Measurements from ENCODE around the gene SLCO4C1.

Gene SLCO4C1

GRCh38 chr5:102262688-102263087 is 33.4 kb downstream of the SLCO4C1 start:
- no peaks in the 10 kb centered on the region for H3K9me3 ChIP-seq (ENCODE audit: control insufficient read depth in 1 of 2, low read length in 2 of 2)
- no peak overlapping the region for H3K4me3 ChIP-seq (ENCODE audit: low read depth in 1 of 2, low read length in 2 of 2)
- H3K27ac ChIP-seq (ENCODE audit: low read length), result no peak overlapping the region
- H3K36me3 ChIP-seq (ENCODE audit: control insufficient read depth in 1 of 2, insufficient read depth in 2 of 2, low read length in 2 of 2), result no peaks in the 10 kb centered on the region
- H3K4me1 ChIP-seq (ENCODE audit: control insufficient read depth in 1 of 2, insufficient read depth in 2 of 2, low read length in 2 of 2), result no peaks in the 10 kb centered on the region
- H3K27me3 ChIP-seq (ENCODE audit: low read depth, low read length), result no peaks in the 10 kb centered on the region

DNA sequence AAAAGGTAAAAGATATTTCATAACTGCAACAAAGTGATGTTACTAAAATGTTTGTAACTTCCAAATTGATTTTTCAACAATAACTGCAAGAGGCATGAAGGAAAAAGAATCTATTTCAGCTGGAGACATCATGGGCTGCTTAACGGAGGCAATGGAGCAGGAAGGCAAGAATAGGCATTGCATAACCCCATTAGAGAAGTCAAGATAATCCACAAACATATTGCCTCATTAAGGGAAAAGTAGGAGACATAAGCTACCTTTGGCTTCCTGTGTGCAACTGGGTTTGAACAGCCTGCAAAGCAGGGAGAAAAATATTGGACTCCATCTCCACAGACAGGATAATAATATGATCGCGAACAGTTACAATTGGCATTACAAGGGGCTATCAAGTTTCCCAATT is 46.7 kb downstream of the SLCO4C1 start:
- no peaks in the 10 kb centered on the region for H3K36me3 ChIP-seq (ENCODE audit: control insufficient read depth in 1 of 2, insufficient read depth in 2 of 2, low read length in 2 of 2)
- H3K4me1 ChIP-seq (ENCODE audit: control insufficient read depth in 1 of 2, insufficient read depth in 2 of 2, low read length in 2 of 2), result no peaks in the 10 kb centered on the region
- no peaks in the 10 kb centered on the region for H3K9me3 ChIP-seq (ENCODE audit: control insufficient read depth in 1 of 2, low read length in 2 of 2)
- H3K27me3 ChIP-seq (ENCODE audit: low read depth, low read length), result no peaks in the 10 kb centered on the region
- no peak overlapping the region for H3K4me3 ChIP-seq (ENCODE audit: low read depth in 1 of 2, low read length in 2 of 2)
- H3K27ac ChIP-seq (ENCODE audit: low read length), result no peak overlapping the region

GRCh38 chr5:102243213-102243612 is 52.9 kb downstream of the SLCO4C1 start:
- H3K9me3 ChIP-seq (ENCODE audit: control insufficient read depth in 1 of 2, low read length in 2 of 2), result no peaks in the 10 kb centered on the region
- no peaks in the 10 kb centered on the region for H3K27me3 ChIP-seq (ENCODE audit: low read depth, low read length)
- no peaks in the 10 kb centered on the region for H3K36me3 ChIP-seq (ENCODE audit: control insufficient read depth in 1 of 2, insufficient read depth in 2 of 2, low read length in 2 of 2)
- H3K27ac ChIP-seq (ENCODE audit: low read length), result no peak overlapping the region
- no peaks in the 10 kb centered on the region for H3K4me1 ChIP-seq (ENCODE audit: control insufficient read depth in 1 of 2, insufficient read depth in 2 of 2, low read length in 2 of 2)
- H3K4me3 ChIP-seq (ENCODE audit: low read depth in 1 of 2, low read length in 2 of 2), result no peak overlapping the region

GRCh38 chr5:102241809-102242421 is 54.2 kb downstream of the SLCO4C1 start:
- Histone ChIP-seq H3K36me3 (ENCODE audit: control insufficient read depth in 1 of 2, insufficient read depth in 2 of 2, low read length in 2 of 2) (no peaks in the 10 kb centered on the region), H3K27ac (ENCODE audit: low read length) (no peak overlapping the region), H3K4me3 (ENCODE audit: low read depth in 1 of 2, low read length in 2 of 2) (no peak overlapping the region), H3K27me3 (ENCODE audit: low read depth, low read length) (no peaks in the 10 kb centered on the region), H3K9me3 (ENCODE audit: control insufficient read depth in 1 of 2, low read length in 2 of 2) (no peaks in the 10 kb centered on the region), H3K4me1 (ENCODE audit: control insufficient read depth in 1 of 2, insufficient read depth in 2 of 2, low read length in 2 of 2) (no peaks in the 10 kb centered on the region)

DNA sequence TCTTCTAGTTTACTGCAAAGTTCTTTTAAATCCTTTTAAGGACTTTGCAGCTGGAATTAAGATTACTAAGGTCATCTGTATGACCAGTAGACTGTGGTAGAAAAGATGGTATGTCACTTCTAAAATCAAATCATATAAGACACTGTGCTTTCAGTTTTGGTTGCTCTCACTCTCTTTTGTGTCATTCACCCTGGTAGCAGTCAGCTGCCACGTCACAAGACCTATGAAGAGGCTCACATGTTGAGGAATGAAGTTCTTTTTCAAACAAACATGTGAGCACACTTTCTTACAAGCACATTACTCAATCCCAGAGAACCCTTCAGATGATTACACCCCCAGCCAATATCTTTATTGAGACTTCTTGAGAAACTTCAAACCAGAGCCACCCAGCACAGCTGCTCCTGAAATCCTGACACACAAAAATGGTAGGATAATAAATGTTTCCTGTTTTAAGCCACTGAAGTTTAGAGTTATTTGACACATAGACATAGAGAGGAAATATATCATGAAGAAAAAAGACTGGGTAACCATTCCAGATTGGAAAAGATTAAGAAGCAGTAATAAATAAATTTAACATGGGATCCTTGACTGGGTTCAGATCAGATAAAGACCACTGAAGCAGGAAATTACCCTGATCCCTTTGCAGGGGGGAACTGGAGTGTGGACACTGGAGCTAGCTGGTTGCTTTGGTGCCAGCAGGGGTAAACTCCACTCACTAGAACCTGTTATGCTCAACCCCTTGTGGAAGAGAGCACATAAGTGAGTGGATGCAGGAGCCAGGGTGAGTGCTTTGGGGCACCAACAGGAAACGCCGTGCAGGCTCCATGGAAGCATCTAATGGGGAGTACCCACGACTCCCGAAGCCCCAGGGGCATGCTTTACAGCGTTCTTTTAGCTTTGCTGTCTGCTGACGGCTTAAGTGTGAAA is 64.1 kb downstream of the SLCO4C1 start:
- Histone ChIP-seq H3K4me1 (ENCODE audit: control insufficient read depth in 1 of 2, insufficient read depth in 2 of 2, low read length in 2 of 2) (no peaks in the 10 kb centered on the region), H3K27ac (ENCODE audit: low read length) (no peak overlapping the region), H3K27me3 (ENCODE audit: low read depth, low read length) (no peaks in the 10 kb centered on the region), H3K36me3 (ENCODE audit: control insufficient read depth in 1 of 2, insufficient read depth in 2 of 2, low read length in 2 of 2) (no peaks in the 10 kb centered on the region), H3K4me3 (ENCODE audit: low read depth in 1 of 2, low read length in 2 of 2) (no peak overlapping the region), H3K9me3 (ENCODE audit: control insufficient read depth in 1 of 2, low read length in 2 of 2) (no peaks in the 10 kb centered on the region)

GRCh38 chr5:102229685-102230084 is 66.4 kb downstream of the SLCO4C1 start:
- no peak overlapping the region for H3K27ac ChIP-seq (ENCODE audit: low read length)
- no peaks in the 10 kb centered on the region for H3K27me3 ChIP-seq (ENCODE audit: low read depth, low read length)
- H3K9me3 ChIP-seq (ENCODE audit: control insufficient read depth in 1 of 2, low read length in 2 of 2), result no peaks in the 10 kb centered on the region
- H3K4me1 ChIP-seq (ENCODE audit: control insufficient read depth in 1 of 2, insufficient read depth in 2 of 2, low read length in 2 of 2), result no peaks in the 10 kb centered on the region
- H3K4me3 ChIP-seq (ENCODE audit: low read depth in 1 of 2, low read length in 2 of 2), result no peak overlapping the region
- H3K36me3 ChIP-seq (ENCODE audit: control insufficient read depth in 1 of 2, insufficient read depth in 2 of 2, low read length in 2 of 2), result no peaks in the 10 kb centered on the region

DNA sequence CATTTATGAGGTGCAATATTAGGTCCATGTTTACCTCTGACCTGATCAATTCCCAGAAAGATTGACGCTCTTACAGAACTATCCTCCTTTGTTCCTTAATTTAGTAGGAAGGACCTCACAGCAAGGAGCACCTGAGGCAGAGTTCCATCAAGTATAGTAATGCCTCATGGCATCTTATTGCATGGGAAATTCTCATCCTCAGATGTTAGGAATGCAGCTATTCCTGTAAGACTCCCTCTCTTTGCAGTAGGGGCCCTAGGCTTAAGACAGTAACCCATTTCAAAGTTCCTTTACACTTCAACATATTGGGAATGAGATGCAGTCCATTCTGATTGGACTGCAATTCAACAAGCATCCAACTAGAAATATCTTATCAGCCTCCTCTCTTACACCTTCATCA is 69.8 kb downstream of the SLCO4C1 start:
- Histone ChIP-seq H3K4me1 (ENCODE audit: control insufficient read depth in 1 of 2, insufficient read depth in 2 of 2, low read length in 2 of 2) (no peaks in the 10 kb centered on the region), H3K4me3 (ENCODE audit: low read depth in 1 of 2, low read length in 2 of 2) (no peak overlapping the region), H3K36me3 (ENCODE audit: control insufficient read depth in 1 of 2, insufficient read depth in 2 of 2, low read length in 2 of 2) (no peaks in the 10 kb centered on the region), H3K27me3 (ENCODE audit: low read depth, low read length) (no peaks in the 10 kb centered on the region), H3K9me3 (ENCODE audit: control insufficient read depth in 1 of 2, low read length in 2 of 2) (peaks cover 0 to 6% of the 10 kb centered on the region in 2 donors), H3K27ac (ENCODE audit: low read length) (no peak overlapping the region)

DNA sequence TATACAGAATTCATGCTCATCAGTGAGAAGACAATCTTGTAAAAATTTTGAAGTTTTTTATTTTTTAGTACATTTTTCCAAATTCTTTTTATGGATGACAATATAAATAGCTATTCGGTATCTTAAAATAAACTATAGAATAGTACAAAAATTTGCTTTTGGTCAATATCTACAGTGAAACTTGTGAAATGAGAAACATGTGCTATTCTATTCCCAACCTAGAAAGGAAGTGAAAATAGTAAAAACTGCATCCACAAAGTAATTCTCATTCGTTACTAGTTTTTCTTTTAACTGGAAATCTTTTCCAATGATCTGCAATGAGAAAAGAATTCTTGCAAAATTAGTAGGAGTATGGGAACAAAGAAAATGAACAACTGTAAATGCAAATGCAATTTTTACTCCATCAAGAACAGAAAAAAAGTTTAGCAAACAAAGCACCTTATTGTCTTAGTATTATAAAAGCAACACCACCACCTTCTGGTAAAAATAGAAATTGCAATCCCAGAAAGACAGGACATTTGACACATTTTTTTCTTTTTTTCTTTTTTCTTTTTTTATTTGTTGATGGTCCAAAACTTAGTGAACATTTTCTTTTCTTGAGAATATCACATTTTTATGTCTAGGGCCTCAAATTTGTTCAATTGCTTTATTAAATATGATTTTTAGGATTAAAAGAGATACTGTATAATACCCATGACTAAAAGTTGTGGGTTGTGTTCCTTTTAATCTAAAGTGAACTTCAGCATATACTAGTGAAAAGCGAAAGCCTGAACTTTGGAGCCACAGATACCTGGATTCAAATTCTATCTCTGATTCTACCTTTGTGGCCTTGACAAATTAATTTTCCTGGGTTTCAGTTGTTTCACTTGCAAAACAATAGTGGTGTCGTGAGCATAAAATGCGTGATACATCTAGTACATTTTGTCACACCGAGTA is 72.3 kb downstream of the SLCO4C1 start:
- Histone ChIP-seq H3K27ac (ENCODE audit: low read length) (no peak overlapping the region), H3K4me3 (ENCODE audit: low read depth in 1 of 2, low read length in 2 of 2) (no peak overlapping the region), H3K4me1 (ENCODE audit: control insufficient read depth in 1 of 2, insufficient read depth in 2 of 2, low read length in 2 of 2) (no peaks in the 10 kb centered on the region), H3K27me3 (ENCODE audit: low read depth, low read length) (no peaks in the 10 kb centered on the region), H3K36me3 (ENCODE audit: control insufficient read depth in 1 of 2, insufficient read depth in 2 of 2, low read length in 2 of 2) (no peaks in the 10 kb centered on the region), H3K9me3 (ENCODE audit: control insufficient read depth in 1 of 2, low read length in 2 of 2) (peaks cover 0 to 6% of the 10 kb centered on the region in 2 donors)

- Histone ChIP-seq H3K4me3 (ENCODE audit: low read depth in 1 of 2, low read length in 2 of 2) (no peak overlapping the region), H3K9me3 (ENCODE audit: control insufficient read depth in 1 of 2, low read length in 2 of 2) (peaks cover 0 to 6% of the 10 kb centered on the region in 2 donors), H3K4me1 (ENCODE audit: control insufficient read depth in 1 of 2, insufficient read depth in 2 of 2, low read length in 2 of 2) (no peaks in the 10 kb centered on the region)
Observed at GRCh38 chr5:102222772-102223171, 73.3 kb downstream of the SLCO4C1 start.

DNA sequence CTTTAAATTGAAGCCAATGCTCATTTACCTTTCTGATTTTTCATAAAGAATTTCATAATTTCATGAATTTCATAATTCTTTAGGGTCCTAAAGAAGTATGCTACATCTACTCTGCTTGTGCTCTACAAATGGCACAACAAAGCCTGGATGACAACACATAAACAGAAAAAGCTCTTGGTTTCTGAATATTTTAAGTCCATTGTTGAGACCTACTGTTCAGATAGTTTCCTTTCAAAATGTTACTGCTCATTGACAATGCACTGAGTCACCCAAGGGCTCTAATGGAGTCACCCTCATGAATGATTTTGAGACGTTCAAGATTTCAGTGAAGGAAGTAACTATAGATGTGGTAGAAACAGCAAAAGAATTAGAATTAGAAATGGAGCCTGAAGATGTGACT is 74.1 kb downstream of the SLCO4C1 start:
- Histone ChIP-seq H3K9me3 (ENCODE audit: control insufficient read depth in 1 of 2, low read length in 2 of 2) (peaks cover 0 to 6% of the 10 kb centered on the region in 2 donors), H3K4me3 (ENCODE audit: low read depth in 1 of 2, low read length in 2 of 2) (no peak overlapping the region), H3K4me1 (ENCODE audit: control insufficient read depth in 1 of 2, insufficient read depth in 2 of 2, low read length in 2 of 2) (no peaks in the 10 kb centered on the region), H3K36me3 (ENCODE audit: control insufficient read depth in 1 of 2, insufficient read depth in 2 of 2, low read length in 2 of 2) (no peaks in the 10 kb centered on the region), H3K27me3 (ENCODE audit: low read depth, low read length) (no peaks in the 10 kb centered on the region), H3K27ac (ENCODE audit: low read length) (no peak overlapping the region)

More at GRCh38 chr5:102222772-102223171, 73.3 kb downstream of the SLCO4C1 start:
- H3K27me3 ChIP-seq (ENCODE audit: low read depth, low read length), result no peaks in the 10 kb centered on the region
- no peaks in the 10 kb centered on the region for H3K36me3 ChIP-seq (ENCODE audit: control insufficient read depth in 1 of 2, insufficient read depth in 2 of 2, low read length in 2 of 2)
- no peak overlapping the region for H3K27ac ChIP-seq (ENCODE audit: low read length)

DNA sequence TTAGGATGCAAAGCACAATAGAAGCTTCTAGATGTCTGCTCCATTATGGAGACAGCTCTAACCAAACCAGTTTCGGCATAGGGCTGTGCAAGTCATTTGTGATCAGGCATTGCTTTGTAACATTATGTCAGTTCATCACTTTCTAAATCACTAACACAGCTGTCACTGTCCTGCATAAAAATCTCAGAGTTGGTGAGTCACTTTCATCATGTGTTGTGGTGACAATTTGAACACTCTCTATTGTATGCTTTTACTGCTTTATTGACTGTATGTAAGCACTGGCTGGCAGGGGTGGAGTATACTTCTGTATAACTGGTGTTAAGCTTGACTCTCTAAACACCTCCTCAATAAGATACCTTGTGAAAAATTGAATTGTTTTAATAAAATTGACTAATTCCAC is 77.9 kb downstream of the SLCO4C1 start:
- no peak overlapping the region for H3K27ac ChIP-seq (ENCODE audit: low read length)
- H3K4me3 ChIP-seq (ENCODE audit: low read depth in 1 of 2, low read length in 2 of 2), result no peak overlapping the region
- H3K9me3 ChIP-seq (ENCODE audit: control insufficient read depth in 1 of 2, low read length in 2 of 2), result peaks cover 0 to 6% of the 10 kb centered on the region in 2 donors
- H3K36me3 ChIP-seq (ENCODE audit: control insufficient read depth in 1 of 2, insufficient read depth in 2 of 2, low read length in 2 of 2), result no peaks in the 10 kb centered on the region
- H3K27me3 ChIP-seq (ENCODE audit: low read depth, low read length), result no peaks in the 10 kb centered on the region
- no peaks in the 10 kb centered on the region for H3K4me1 ChIP-seq (ENCODE audit: control insufficient read depth in 1 of 2, insufficient read depth in 2 of 2, low read length in 2 of 2)

Measured in muscle layer of duodenum (tissue), 2 donors.